ENCODE measurements around the gene KCNIP4.

DNA sequence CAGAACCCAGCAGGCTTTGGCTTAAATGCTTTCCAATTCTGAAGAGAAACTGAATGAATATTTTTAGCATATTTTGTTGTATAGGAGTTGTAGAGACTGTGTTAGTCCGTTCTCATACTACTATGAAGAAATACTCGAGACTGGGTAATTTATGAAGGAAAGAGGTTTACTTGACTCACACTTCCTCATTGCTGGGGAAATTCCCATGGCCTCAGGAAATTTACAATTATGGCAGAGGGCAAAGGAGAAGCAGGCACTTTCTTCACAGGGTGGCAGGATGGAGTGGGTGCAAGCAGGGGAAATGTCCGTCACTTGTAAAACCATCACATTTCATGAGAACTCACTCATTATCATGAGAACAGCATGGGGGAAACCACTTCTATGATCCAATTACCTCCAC is 956.6 kb downstream of the KCNIP4 start:
- TF ChIP-seq, protein P1, sequence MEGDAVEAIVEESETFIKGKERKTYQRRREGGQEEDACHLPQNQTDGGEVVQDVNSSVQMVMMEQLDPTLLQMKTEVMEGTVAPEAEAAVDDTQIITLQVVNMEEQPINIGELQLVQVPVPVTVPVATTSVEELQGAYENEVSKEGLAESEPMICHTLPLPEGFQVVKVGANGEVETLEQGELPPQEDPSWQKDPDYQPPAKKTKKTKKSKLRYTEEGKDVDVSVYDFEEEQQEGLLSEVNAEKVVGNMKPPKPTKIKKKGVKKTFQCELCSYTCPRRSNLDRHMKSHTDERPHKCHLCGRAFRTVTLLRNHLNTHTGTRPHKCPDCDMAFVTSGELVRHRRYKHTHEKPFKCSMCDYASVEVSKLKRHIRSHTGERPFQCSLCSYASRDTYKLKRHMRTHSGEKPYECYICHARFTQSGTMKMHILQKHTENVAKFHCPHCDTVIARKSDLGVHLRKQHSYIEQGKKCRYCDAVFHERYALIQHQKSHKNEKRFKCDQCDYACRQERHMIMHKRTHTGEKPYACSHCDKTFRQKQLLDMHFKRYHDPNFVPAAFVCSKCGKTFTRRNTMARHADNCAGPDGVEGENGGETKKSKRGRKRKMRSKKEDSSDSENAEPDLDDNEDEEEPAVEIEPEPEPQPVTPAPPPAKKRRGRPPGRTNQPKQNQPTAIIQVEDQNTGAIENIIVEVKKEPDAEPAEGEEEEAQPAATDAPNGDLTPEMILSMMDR (IDR thresholded peaks at IDR 0.05) = no peak
- TF ChIP-seq POLR2A (IDR thresholded peaks at IDR 0.05) (no peak), POLR2AphosphoS5 (IDR thresholded peaks at IDR 0.05) (no peak)
